HG03025 (cell line): ENCODE data around the gene ZNF580.
A peak's percentile ranks its signal among the peaks of the same experiment; 100 is the strongest.

ENCODE experiments used
- ATAC-seq: cut with Tn5 transposase; IDR thresholded peaks from one replicate; pipeline ENCODE4 v1.9.1; 2021; ENCODE audit warnings: mild to moderate bottlenecking, moderate library complexity; ENCODE audit not compliant: unreplicated experiment, low FRiP score

ZNF580 gene

DNA sequence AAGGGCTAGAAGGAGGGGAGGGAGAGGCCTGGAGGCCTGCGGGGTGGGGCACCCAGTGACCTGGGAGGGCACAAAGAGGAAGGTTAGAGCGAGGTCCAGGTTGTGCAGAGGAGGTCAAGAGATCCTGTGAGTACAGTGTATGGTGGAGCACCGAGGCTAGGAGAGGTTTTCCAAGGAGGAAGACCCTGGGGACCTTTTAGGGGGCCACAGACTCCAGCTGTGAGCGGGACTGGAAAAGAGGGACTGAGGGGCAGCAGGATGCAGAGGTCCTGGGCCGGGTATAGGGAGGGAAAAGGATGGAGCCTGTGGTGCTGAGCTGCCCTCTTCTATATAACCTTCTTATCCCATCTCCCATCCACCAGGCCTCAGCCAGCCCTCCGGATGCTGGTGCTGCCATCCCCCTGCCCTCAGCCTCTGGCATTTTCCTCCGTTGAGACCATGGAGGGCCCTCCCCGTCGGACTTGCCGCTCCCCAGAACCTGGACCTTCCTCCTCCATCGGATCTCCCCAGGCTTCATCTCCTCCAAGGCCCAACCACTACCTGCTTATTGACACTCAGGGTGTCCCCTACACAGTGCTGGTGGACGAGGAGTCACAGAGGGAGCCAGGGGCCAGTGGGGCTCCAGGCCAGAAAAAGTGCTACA is 3.5 kb downstream of the ZNF580 start:
- no peak for ATAC-seq

DNA sequence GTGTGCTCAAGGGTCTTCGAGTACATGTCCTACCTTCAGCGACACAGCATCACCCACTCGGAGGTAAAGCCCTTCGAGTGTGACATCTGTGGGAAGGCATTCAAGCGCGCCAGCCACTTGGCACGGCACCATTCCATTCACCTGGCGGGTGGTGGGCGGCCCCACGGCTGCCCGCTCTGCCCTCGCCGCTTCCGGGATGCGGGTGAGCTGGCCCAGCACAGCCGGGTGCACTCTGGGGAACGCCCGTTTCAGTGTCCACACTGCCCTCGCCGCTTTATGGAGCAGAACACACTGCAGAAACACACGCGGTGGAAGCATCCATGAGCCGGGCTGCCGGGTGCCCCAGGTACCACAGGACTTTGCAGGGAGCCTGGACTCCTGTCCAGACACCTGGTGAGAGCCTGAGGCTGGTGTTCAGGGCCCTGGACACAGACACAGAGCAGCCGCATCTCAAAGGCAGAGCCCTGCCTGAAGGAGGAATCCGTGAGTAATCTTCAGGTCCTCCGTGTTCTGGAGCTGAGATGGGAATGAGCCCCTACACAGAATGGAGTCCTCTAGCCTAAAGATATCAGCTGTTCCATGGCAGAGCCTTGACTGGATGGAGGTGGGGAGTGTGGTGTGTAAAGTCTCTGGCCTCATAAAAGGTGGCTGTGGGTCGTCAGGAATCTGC is 4.2 kb downstream of the ZNF580 start:
- ATAC-seq = no peak

DNA sequence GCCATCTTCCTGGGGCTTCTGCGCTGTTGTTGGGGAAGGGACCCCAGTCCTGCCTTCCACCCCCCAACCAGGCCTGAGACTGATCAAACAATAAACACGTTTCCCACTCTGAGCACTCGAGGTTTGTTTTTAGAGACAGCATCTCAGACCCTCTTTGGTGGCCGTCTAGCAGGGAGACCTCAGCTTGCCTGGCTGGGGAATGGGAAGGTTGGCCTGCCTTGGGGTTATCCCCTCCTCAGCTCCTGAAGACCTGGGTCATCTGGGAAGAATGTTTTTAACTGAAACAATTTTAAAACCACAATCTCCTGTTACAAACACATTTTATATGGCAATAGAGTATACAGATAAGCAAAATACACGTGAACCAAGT is 4.7 kb downstream of the ZNF580 start:
- no peak for ATAC-seq

DNA sequence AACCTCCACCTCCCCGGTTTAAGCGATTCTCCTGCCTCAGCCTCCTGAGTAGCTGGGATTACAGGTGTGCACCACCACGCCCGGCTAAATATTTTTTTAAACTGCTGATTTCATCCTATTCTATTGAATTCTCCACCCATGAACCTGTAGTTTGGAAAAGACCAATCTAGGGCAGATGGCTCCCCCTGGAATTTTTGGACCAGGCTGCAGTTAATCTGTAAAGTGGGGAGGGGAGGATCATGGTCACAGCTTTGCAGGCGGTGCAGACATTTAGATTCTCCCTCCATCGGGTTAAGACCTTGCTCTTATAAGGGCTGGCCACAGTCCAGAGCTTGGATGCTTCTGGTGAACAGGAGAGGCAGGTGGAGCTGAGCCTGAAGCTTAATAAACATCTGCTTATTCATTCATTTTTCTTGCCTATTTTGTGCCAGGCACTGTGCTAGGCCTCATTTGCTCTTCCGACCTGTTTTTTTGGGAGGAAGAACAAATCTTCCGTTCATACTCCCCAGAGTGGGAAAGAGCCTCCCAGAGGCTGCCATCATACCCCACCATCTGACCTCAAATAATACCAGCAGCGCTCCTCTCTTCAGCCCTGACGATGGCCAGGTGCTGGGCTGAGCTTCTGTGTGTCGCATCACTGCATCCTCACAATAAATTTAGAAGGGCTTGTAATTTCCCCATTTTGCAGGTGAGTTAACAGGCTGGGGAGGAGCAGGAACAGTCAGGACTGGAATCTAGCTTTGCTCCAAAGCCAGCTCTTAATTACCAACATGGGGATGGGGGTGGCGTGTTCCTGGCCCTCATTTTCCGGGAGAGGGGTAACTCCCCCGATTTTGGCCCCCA is 6.3 kb downstream of the ZNF580 start:
- no peak for ATAC-seq

DNA sequence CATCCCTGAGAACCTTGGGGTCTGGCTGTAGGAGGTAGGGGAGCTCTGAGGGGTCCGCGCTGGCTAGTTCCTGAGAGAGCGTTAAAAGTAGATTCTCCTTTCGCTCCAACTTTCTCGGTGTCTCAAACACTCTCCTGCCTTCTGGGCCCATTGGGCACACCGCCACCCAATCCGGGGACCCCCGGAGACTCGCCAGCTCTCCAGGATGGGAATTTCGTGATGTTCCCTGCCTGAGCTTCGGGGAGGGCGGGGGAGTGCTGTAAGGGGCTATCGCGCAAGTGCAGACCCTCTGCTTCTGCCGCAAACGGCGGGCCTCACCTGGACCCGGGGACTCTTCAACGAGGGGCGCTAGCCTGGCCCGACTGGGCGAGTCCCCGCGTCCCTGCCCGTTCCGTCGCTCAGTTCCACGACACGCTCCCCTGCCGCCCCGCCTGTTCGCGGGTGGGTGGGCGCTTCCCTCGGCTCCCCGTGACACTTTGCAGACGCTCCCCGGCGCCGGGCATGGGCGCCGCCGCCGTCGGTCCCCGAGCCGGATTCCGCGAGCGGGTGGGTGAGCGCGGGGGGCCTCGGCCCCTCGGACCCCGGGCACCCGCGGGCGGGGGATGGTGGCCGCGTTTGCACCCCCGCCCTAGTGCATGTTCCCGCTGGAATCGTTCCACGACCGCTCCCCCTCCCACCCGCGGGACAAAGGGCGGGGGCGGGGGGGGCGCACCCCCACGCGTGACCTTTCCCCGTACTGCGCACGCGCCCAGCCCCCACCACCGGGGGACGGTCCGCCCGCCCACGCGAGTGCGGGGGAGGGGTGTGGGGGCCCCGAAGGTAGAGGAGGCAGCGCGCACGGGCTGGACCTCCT is 7.2 kb downstream of the ZNF580 start, which contains the start of gene CCDC106:
CCDC106 (plus strand) TSS at position 481 of the 853 bp plus-strand sequence. CDS start 835 bp downstream, outside the sequence.
- no peak for ATAC-seq

DNA sequence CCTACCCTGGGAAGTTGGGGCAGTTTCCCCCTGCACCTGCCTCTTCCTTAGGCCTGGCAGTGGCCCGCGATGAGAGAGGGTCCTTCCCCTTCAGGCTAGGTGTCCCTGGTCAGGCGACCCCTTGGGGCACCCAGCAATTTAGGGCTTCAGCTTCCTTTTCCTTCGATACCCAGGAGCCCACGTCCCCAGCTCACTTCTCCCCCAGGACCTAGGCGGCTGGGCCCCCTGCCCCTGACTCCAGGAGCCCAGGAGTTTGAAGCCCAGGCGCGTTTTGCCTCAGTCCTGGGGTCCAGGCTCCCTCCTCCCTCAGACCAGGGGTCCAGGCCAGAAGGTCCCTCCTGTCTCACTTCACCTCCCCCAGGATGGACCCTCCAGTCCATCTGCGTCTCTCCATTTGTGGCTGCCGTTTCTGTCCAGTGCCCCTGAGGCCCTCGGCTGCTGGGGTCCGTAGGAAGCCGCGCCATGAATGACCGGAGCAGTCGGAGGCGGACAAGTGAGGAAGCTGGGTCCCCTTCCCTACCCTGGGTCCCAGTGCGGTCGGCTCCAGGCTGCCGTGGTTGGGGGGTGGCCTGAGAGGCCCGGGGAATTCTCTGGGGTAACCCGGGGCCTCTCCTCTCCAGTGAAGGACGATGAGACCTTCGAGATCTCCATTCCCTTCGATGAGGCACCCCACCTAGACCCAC is 7.9 kb downstream of the ZNF580 start:
- ATAC-seq = no peak

DNA sequence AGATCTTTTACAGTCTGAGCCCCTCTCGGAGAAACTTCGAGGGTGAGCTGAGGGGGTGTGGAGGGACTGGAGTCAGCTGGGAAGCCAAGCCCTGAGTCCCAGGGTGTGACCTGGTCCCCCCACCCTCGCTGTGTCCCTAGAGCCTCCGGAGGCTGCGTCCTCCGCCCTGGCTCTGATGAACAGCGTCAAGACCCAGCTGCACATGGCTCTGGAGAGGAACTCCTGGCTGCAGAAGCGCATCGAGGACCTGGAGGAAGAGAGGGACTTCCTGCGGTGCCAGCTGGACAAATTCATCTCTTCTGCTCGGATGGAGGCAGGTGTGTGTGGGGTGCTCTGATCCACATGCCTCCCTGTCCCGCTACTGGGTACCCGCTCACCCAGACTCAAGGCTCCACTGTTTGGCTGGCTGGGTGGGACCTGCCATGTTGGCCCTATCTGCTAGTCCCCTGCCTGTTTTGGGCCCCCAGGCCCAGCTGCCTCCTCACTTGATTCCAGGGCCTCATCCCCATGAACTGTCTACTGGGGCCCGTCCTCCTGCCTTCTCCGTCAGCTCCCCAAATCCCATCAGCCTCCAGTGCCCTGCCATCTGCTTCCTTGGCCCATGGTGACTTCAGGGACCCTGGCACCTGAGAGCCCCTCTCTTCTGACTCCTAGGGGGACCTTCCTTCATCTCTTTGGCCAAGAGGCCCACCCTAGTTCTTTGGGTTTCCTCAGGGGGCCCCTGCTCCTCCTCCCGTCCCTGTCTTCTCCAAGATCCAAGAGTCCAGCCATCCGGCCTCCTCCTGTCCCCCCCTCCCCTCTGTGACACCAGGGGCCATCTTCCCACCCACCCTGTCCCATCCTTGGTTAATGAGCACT is 8.7 kb downstream of the ZNF580 start:
- ATAC-seq = no peak

DNA sequence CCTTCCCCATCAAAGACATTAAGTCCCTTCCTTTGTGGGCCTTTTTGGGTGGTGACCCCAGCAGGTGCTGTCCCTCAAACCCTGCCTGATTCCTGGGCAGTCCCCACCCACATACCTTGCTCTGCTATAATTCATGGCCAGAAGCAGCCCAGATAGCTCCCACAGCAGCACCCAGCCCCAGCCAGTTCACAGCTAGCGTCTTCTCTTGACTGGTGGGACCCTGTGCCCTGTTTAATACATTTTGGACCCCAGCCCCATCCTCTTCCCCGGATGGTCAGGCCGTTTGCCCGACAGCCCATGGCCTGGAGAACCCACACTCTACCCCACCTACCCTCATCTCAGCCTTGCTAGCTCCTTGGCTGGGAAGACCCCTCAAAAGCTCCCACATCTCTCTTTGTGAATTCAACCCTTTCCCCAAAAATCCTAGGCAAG is 9.3 kb downstream of the ZNF580 start:
- no peak for ATAC-seq

DNA sequence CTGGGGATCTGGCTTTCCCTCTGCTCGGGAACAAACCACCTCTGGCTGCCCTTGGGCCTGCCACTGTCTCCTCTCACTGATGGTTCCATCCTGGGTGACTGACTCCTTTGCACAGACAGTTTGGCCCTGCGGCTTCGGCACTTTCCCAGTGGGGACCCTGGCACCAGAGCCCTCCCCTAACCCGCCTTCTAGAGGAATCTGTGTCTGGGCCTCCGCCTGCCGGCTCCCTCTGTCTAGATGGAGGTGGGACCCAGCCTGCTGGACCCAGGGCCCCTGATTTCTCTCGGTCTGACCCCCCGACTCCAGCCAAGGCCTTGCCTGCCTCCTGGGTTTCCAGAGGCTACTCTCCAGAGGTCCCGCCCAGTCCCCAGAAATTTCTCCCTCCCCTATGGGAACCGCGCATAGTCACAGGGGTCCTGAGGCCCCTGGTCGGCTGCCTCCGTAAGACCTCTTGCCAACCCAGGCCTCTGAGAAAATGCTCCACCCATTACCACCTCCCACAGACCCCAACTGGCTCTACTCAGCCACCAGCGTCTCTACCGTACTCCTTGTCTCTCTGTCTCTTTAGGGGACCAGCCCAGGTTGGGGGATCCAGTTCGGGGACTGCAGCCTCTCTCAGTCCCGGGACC is 9.9 kb downstream of the ZNF580 start:
- ATAC-seq = no peak

DNA sequence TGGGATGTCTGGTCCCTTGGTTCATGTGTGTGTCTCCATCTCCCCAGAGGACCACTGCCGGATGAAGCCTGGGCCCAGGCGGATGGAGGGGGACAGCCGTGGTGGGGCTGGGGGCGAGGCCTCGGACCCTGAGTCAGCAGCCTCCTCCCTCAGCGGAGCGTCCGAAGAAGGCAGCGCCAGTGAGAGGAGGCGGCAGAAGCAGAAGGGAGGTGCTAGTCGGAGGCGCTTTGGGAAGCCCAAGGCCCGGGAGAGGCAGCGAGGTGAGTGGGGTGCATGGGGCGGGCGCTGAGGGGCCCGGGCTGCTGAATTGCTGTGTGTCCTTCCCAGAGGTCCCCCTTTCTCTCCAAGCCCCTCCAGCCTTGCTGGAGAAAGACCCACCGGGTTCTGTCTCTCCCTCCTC is 10.4 kb downstream of the ZNF580 start:
- no peak for ATAC-seq

DNA sequence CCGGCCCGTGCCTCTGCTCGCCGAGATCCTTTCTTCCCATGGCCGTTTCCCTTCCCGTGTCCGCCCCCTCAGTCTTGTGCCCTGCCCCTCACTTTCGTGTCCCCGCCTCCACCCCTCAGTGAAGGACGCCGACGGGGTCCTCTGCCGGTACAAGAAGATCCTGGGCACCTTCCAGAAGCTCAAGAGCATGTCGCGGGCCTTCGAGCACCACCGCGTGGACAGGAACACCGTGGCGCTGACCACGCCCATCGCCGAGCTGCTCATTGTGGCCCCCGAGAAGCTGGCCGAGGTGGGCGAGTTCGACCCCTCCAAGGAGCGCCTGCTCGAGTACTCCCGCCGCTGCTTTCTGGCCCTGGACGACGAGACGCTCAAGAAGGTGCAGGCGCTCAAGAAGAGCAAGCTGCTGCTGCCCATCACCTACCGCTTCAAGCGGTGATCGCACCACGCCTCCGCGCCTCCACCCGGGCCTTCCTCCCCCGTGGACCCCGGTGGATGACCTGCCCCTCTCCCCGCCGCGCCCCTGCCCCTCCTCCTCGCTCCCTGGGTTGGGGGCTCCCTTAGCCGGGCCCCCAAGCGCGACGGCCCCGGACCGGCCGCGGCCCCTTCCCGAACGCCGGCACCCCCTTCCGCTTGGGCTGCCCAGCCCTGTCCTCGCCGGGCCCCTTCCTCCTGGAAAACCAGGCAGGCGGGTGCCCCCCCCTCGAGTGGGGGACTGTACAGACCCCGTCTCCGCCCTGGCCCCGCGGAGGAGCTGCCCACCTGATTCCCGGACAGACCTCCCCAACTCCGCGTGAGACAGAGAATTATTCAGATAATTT is 11.7 kb downstream of the ZNF580 start:
- ATAC-seq = no peak

DNA sequence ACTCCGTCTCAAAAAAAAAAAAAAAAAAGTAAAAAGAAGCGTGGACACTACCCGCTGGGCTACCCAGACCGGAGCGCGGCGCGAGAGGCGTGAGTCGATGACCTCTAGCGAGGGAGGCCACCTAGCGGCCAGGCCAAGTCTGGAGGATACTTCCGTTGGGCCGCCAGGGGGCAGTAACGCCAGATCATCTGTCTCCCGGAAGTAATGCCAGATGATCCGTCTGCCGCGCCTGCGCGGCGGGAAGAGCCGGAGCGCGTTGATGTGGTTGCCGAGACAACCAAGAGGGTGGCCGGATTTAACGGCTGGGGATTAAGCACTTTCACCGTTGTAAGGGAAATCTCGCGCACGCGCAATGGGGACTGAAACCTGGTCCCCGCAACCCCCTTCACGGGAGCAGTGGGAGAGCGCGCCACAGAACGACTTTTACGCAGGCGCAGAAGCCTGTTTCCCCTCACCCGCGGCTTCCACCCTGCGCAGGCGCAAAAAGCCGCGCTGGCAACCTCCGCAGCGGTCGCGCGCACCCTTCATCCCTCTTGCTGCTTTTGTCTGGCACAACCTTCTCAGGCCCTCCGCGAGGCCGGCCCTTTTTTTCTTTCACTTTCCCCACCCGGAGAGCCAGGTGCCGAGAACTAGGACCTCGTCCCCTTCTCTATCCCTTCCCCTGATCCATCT is 13.0 kb downstream of the ZNF580 start:
- ATAC-seq = peak; percentile 38

DNA sequence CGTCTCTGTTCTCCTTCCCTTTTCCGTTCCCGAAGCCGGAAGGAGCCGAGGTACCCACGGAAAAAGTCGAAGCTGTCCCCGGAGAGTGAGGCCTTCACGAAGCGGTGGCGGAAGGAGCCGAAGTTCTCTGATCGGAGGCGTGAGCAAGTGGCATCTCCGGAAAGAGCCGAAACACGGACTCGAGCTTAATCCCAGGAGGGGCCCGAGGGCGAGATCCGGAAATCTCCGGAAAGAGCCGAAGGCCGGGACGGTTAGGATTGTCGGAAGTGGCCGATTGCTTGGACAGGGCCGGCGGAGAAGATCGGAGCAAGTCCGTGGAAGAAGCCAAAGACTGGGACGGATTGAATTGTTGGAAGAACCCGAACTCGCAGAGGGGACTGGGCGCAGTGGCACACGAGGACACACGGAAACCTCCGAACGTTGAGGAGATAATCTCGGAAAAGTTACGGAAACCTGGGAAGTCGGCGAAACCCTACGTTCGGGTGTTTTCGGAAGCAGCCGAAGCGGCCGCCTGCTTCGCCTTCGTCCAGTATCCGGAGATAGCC is 13.6 kb downstream of the ZNF580 start:
- ATAC-seq = peak; percentile 52

DNA sequence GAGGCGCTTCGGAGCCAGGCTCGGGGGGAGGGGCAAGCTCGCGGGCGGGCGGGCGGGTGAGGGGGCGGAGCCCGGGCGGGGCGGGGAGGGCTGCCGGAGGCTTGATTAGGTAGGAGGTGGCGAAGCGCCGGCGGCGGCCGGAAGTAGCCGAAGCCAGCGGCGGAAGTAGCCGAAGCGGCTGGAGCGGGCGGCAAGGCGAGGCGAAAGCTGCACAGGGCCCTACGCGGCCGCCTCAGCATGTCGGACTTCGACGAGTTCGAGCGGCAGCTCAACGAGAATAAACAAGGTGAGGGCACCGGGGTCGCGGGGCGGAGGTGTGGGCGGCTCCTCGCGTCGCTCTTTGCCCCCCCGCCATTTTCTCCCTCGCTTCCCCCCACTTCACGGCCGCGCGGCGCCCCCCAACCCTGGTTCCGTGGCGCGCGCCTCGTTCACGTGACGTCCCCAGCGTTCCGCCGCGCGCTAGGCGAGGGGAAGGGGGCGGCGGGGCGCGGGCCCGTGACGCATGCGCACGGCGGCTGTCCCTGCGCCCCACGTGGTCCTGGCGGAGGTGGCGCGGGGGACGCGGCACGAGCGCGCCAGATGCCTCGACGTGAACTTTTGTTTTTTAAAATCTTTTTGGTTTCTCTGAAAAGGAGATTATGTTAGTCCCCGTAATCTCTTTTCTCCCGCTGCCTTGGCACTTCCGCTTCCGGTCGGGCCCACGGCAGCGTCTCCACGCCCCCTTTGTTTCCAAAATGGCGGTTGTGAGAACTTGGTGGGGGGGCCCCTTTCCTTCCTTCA is 14.3 kb downstream of the ZNF580 start, which contains the start of gene U2AF2:
U2AF2 (plus strand) TSS at position 168 of the 780 bp plus-strand sequence; CDS start at position 238, 70 bp downstream.
- peak; percentile 30 for ATAC-seq

DNA sequence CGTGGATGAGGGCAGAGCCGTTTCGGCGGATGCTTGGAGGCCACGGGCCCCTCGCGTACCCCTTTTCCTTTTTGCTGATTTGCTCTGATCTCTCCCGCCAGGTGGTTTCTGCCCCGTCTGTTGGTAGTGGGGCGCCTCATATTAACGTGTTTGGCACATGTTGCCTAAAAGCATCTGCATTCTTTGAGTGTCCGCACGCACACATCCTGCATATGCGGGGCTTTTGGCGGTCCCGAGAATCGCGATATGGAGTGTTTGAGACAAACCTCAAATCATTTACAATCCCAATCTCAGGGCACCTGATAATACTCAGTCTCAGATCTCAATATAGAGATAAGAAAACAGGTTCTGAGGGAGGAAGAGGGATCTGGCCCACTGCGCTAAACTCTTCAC is 14.8 kb downstream of the ZNF580 start:
- no peak for ATAC-seq

DNA sequence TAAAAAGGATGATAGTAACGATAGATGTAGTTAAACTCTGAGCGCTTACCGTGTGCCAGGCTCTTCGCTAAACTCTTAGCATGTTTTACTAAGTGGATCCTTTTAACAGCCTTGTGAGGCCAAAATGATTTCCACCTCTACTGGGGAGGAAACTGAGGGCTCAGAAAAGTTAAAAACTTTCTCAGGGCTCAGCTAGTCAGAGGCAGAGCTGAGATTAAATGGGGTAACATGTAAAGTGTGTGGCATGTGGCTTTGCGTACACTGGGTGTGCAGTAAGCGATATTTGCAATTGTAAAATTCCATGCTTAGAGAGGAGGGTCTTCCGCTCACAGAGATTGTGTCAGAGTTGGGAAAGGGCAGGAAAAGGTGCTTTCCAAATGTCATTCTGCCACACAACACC is 15.8 kb downstream of the ZNF580 start:
- ATAC-seq = no peak
